ENCODE data around the gene TSSK3. TPM values are rescaled to one million over a fixed set of nuclear protein-coding genes. Genes with fewer than 3 reads are reported as not detected.

Gene TSSK3
- total RNA-seq, 2 experiments from 2014 or later = 0.21 TPM; not detected in 1

DNA sequence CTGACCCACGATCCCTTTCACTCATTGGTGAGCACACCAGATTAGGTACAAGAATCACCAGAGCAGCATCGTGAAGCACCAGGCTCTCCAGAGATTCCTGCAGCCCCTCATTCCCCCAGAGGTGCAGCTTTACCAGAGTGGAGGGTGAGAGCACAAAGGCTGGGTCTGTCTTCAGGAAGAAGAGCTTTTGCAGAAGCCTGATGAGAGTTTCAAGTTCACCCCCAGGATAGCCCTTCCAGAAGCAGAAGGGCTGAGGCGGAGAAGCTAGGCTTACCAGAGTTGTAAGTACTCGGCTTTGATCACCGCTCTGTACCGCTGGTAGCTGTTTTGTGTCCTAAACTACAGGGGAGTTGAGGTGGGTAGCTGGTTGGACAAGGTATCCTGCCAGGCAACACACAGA lies 3.1 kb downstream of the TSSK3 start:
- DNase-seq (no peak), ATAC-seq (no peak)
- Mint-ChIP-seq H3K4me1 (ENCODE audit: low read depth) (peaks cover 8% of the 10 kb centered on the region), H3K4me3 (no peak overlapping the region), H3K27ac (no peak overlapping the region), H3K9me3 (ENCODE audit: insufficient read depth) (no peaks in the 10 kb centered on the region), H3K27me3 (ENCODE audit: low read depth) (no peaks in the 10 kb centered on the region), H3K36me3 (ENCODE audit: low read depth) (peaks cover 25% of the 10 kb centered on the region)
- POLR2A ChIA-PET = interaction anchor here (0.6 kb wide), 2 partner anchors 115 to 148 kb away, joined by 3 to 4 read pairs; no protein-coding TSS in a partner anchor
- CTCF ChIA-PET = no interaction called here

DNA sequence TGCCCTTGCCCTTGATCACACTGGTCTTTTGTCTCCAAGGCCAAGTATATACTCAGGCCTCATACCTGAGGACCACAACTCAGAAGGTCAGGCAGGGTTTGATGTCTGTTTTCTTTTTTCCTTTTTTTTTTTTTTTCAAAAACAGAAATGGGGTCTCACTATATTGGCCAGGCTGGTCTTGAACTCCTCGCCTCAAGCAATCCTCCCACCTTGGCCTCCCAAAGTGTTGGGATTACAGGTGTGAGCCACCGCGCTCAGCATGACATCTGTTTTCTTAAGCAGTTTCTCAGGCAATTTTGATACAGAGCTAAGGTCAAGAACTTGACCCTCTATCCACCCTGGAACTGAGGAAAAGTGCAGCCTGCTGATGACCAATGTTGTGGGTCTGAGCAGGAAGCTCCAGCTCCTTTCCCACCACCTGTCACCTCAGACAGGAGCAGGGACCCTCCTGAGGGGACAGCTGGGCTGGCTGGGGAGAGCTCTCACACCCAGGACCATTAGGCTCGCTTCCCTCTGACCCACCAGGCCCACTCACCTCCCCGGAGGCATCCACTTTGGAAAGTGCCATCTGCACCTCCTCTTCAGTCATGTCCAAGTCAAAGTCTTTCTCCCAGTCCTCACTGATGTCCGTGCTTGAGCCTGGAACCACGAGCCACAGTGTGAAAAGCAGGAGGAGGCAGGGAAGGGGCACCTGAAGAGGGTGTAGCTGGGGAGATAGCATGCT lies 5.7 kb downstream of the TSSK3 start:
- DNase-seq = no peak
- Mint-ChIP-seq H3K4me1 (ENCODE audit: low read depth) (peaks cover 18% of the 10 kb centered on the region), H3K27ac (no peak overlapping the region), H3K27me3 (ENCODE audit: low read depth) (no peaks in the 10 kb centered on the region), H3K36me3 (ENCODE audit: low read depth) (peaks cover 22% of the 10 kb centered on the region), H3K4me3 (no peak overlapping the region), H3K9me3 (ENCODE audit: insufficient read depth) (no peaks in the 10 kb centered on the region)
- CTCF ChIA-PET = interaction anchor here (0.8 to 1.4 kb wide), 2 partner anchors 26 to 32 kb away, joined by 3 read pairs; partner anchors contain the start of gene BSDC1
- no peak for ATAC-seq
- POLR2A ChIA-PET = interaction anchor here (0.6 kb wide), 2 partner anchors 62 to 165 kb away, joined by 4 to 6 read pairs; no protein-coding TSS in a partner anchor

DNA sequence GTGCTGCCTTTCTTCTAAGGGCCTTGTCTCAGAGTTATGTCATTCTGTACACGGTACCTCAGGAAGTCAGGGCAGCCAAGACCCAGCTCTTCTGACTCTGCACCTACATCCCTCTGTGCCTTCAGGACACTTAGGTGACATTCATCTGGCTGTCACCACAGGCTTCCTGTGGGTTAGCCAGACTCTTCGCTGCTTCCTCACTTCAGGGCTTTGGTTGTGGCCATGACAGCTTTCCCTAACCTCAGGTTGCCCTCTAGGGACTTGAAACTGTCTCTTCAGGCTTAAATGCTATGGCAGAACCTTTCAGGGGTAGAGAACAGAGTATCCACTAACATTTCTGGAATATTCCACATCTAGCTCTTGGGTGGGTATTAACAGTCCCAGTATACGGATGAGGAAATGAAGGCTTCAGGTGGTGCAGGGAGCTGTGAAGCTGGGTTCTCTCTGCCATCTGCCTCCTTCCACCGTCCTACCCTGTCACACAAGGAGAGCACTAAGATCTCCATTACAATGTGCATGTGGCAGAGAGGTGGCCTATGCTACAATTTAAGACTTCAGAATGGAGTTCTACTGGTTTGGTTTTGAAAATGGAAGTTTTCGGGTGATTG lies 9.9 kb downstream of the TSSK3 start:
- ChIA-PET CTCF (interaction anchor here (0.6 to 2.9 kb wide), 21 partner anchors 8 to 264 kb away, joined by 3 to 22 read pairs (median 4); partner anchors contain the start of genes KPNA6 and MARCKSL1), POLR2A (interaction anchor here (0.6 to 2.6 kb wide), 8 partner anchors 18 to 486 kb away, joined by 3 to 8 read pairs (median 4); partner anchors contain the start of genes HDAC1, KPNA6, MARCKSL1 and TXLNA)
- Mint-ChIP-seq H3K27ac (peak overlapping the region; percentile 30), H3K36me3 (ENCODE audit: low read depth) (peaks cover 16% of the 10 kb centered on the region), H3K27me3 (ENCODE audit: low read depth) (no peaks in the 10 kb centered on the region), H3K9me3 (ENCODE audit: insufficient read depth) (no peaks in the 10 kb centered on the region), H3K4me1 (ENCODE audit: low read depth) (peaks cover 19% of the 10 kb centered on the region), H3K4me3 (no peak overlapping the region)
- ATAC-seq = peak; percentile 87
- peak; percentile 80 for DNase-seq

DNA sequence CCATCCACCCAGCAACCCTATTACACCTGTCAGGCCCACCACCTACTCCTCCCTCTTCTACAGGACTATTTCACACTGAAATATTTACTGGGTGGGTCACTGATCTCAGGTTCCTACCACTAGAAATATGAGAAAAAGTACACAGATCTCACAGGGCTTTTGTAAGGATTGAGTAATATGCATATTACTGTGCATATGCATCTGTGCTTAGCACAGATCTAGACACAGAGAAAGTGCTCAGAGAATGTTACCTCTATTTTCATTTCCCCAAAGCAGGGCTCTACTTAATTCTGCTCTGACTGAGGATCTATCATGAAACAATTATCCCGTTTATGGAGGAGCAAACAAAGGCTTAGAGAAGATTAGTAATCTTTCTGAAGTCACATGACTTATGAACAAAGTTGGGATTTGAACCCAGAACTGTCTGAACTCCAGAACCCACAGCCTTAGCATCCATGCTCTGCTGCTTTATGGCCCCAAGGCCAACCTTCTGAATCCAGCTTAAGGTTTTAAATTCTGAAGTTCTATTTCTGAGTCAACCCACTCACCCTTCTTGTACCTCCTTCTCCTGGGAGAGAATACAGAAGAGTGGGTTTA lies 11.8 kb downstream of the TSSK3 start:
- Mint-ChIP-seq H3K9me3 (ENCODE audit: insufficient read depth) (no peaks in the 10 kb centered on the region), H3K36me3 (ENCODE audit: low read depth) (peaks cover 21% of the 10 kb centered on the region), H3K27ac (no peak overlapping the region), H3K4me3 (no peak overlapping the region), H3K4me1 (ENCODE audit: low read depth) (peaks cover 19% of the 10 kb centered on the region), H3K27me3 (ENCODE audit: low read depth) (no peaks in the 10 kb centered on the region)
- no peak for ATAC-seq
- POLR2A ChIA-PET = no interaction called here
- CTCF ChIA-PET = interaction anchor here (0.6 to 2.9 kb wide), 3 partner anchors 158 to 1212 kb away, joined by 3 to 22 read pairs (median 4); no protein-coding TSS in a partner anchor
- DNase-seq = no peak

DNA sequence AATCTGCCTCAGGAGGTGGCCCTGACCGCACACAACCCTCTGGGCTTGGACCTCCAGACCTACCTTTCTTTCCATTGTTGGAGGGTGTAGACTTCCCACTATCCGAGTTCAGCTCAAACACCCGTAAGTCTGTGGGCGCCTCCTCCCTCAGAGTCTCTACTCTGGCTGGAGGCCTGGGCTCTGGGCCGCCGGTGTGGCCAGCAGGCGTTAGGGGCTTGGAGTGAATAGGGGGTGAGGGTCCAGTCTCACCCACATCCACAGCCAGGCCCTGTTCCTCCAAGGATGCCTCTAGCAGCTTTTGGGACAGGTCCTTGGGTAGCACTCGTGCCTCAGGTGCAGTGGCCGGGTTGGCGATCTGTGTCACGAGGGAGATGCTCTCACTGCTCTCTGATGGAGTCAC lies 13.9 kb downstream of the TSSK3 start:
- CTCF ChIA-PET = no interaction called here
- DNase-seq (no peak), ATAC-seq (no peak)
- peaks cover 19% of the 10 kb centered on the region for H3K4me1 Mint-ChIP-seq (ENCODE audit: low read depth)
- no peak overlapping the region for H3K27ac Mint-ChIP-seq
- no peaks in the 10 kb centered on the region for H3K9me3 Mint-ChIP-seq (ENCODE audit: insufficient read depth)
- H3K4me3 Mint-ChIP-seq = no peak overlapping the region
- peaks cover 22% of the 10 kb centered on the region for H3K36me3 Mint-ChIP-seq (ENCODE audit: low read depth)
- no peaks in the 10 kb centered on the region for H3K27me3 Mint-ChIP-seq (ENCODE audit: low read depth)
- POLR2A ChIA-PET = no interaction called here

DNA sequence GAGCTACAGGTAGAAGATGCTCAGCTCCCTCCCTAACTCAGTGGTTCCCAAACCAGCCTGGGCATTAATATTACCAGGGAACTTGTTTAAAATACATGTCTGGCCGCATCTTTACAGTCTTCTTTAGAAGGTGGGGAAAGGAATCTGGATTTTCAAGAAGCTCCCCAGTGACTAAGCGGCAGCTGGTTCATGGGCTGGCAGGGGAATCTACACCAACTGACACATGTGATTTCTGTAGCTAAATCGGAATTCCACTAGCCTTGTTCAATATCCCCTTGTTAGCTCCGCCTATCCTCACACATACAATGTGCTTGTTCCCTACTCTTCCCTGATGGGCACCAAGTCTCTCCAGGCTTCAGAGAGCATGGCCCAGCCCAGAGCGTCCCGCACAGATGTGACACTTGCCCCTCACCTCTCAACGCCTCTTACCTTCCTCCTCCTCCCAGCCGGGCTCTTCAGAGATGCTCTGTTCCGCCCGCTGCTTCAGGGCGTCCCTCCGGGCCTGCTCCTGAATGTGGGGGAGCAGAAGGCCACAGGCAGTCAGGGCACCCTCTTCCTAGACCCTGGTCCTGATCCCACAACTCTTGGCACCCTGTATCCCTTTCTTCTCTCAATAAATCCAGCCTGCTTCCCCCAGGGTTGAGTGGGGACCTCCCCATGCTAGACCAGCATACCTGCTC lies 15.3 kb downstream of the TSSK3 start:
- H3K27ac Mint-ChIP-seq = peak overlapping the region; percentile 26
- POLR2A ChIA-PET = no interaction called here

DNA sequence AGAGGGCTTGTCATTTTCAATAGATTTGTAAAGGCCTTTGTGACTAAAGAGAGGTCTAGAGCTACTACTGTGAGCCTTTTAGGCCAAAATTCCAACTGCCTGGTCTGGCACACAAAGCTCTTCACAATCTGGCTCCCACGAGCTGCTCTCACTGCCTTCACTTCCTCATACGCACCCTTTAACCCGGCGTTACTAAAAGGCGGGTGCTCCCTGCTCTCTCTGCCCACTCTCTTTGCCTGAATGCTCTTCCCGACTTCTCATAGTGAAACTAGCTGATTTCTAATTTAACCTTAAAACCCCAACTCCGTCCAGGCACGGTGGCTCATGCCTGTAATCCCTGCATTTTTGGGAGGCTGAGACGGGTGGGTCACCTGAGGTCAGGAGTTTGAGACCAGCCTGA lies 17.7 kb downstream of the TSSK3 start:
- Mint-ChIP-seq H3K9me3 (ENCODE audit: insufficient read depth) (no peaks in the 10 kb centered on the region), H3K4me1 (ENCODE audit: low read depth) (no peaks in the 10 kb centered on the region), H3K27ac (no peak overlapping the region), H3K4me3 (no peak overlapping the region), H3K36me3 (ENCODE audit: low read depth) (peaks cover 25% of the 10 kb centered on the region), H3K27me3 (ENCODE audit: low read depth) (no peaks in the 10 kb centered on the region)
- POLR2A ChIA-PET = no interaction called here
- ATAC-seq (no peak), DNase-seq (no peak)
- CTCF ChIA-PET = interaction anchor here (0.5 to 1.5 kb wide), 2 partner anchors 8 to 168 kb away, joined by 4 read pairs; no protein-coding TSS in a partner anchor

More for the DNA sequence above, 15.3 kb downstream of the TSSK3 start:
- ATAC-seq (no peak), DNase-seq (no peak)
- CTCF ChIA-PET = no interaction called here
- Mint-ChIP-seq H3K4me1 (ENCODE audit: low read depth) (peaks cover 6% of the 10 kb centered on the region), H3K9me3 (ENCODE audit: insufficient read depth) (no peaks in the 10 kb centered on the region), H3K4me3 (no peak overlapping the region), H3K36me3 (ENCODE audit: low read depth) (peaks cover 20% of the 10 kb centered on the region), H3K27me3 (ENCODE audit: low read depth) (no peaks in the 10 kb centered on the region)

DNA sequence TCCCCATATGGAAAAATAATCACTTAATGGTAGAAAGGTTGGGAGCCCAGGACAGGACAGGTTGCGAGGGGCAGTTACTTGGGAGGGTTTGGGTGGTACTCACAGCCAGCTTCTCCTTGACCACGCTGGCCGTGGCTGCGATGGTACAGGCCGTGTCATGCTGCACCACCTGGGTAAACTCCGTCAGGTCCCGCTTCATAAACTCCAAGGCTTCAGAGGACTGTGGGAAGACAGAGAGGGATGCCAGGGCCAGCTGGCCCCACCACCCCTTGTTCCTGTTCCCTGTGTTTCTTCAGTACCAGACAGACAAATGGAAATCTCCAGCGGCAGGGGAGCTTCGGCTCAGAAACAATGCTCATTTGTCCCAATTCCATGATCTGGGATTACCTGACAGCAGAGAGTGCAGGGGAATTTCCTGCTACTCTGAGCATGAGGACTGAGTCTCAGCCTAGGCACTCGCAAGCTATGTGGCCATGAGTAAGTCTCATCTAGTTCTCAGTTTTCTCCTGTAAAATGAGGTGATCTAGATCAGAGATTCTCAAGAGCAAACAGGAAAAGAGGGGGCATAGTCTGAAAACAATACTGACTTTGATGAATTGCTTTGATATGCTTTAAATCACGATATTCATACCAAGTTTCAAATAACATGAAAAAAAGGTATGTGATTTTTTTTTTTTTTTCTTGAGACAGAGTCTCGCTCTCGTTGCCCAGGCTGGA lies 24.5 kb downstream of the TSSK3 start:
- POLR2A ChIA-PET = no interaction called here
- Mint-ChIP-seq H3K4me1 (ENCODE audit: low read depth) (no peaks in the 10 kb centered on the region), H3K27ac (no peak overlapping the region), H3K9me3 (ENCODE audit: insufficient read depth) (no peaks in the 10 kb centered on the region), H3K27me3 (ENCODE audit: low read depth) (no peaks in the 10 kb centered on the region), H3K36me3 (ENCODE audit: low read depth) (peaks cover 16% of the 10 kb centered on the region), H3K4me3 (no peak overlapping the region)
- CTCF ChIA-PET = interaction anchor here (1.7 to 2.6 kb wide), 2 partner anchors 8 to 14 kb away, joined by 6 to 9 read pairs; partner anchors contain the start of gene BSDC1
- ATAC-seq (no peak), DNase-seq (no peak)

DNA sequence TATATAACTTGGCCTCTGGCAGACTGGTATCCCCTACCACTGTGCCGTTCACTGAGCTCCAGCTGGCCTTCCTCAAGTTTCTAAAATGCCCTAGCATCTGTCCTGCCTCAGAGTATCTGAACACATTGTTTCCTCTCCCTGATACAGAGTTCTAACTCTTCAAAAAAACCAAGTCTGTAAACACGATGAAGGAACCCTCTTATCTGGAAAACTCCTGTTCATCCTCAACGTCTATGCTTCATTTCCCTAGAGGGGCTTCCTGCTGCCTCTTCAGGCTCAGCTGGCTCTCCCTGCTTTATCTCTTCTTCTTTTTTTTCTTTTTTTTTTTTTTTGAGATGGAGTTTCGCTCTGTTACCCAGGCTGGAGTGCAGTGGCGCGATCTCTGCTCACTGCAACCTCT lies 26.3 kb downstream of the TSSK3 start:
- H3K27me3 Mint-ChIP-seq (ENCODE audit: low read depth) = no peaks in the 10 kb centered on the region
- ChIA-PET POLR2A (no interaction called here), CTCF (no interaction called here)
- ATAC-seq (no peak), DNase-seq (no peak)
- H3K36me3 Mint-ChIP-seq (ENCODE audit: low read depth) = peaks cover 13% of the 10 kb centered on the region
- H3K4me1 Mint-ChIP-seq (ENCODE audit: low read depth) = peaks cover 14% of the 10 kb centered on the region
- no peak overlapping the region for H3K4me3 Mint-ChIP-seq
- H3K27ac Mint-ChIP-seq = no peak overlapping the region
- H3K9me3 Mint-ChIP-seq (ENCODE audit: insufficient read depth) = no peaks in the 10 kb centered on the region

DNA sequence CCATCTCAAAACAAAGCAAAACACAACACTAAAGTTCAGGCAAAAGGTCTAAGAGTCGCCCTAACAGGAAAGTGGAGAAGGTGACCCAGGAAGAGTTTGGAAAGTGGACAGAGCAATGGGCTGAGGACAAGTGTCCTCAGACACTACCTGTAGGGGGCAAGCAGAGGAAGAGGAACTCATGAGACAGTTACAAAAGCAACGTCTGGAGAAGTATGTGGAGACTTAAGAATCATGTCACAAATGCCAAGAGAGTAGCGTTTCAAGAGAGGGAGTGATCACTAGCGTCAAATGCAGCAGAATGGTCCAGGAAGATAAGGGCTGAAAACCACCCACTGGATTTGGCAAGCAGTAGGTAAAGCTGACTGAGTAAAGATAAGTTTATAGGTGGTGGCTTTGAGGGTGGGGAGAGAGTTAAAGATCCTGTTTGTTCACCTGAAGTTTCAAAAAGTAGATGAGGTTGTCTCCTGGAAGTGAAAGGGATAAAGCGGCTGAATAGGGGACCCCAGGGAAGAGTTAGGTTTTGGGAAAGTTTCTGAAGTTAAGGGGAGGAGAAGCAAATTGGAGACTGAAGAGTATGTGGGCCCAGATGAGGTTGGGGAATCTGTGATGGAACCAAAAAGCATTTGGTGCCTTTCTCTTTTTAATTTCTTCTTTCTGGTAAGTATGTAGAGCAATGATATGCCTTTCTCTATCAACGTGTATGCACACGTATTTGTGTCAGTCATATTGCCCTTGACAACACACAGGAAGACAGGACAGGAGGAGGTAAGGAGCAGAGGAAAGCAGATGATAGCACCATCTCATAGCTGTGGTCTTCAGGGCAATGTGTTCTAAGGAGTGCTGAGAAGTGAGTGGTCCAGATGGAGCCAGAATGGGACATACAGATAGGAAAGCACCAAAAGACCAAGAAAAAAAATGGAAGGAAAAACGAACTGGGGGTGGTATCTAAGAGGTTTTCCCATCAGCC lies 28.8 kb downstream of the TSSK3 start:
- no peak for DNase-seq
- H3K4me3 Mint-ChIP-seq = no peak overlapping the region

More for the DNA sequence above, 28.8 kb downstream of the TSSK3 start:
- peaks cover 5% of the 10 kb centered on the region for H3K36me3 Mint-ChIP-seq (ENCODE audit: low read depth)
- H3K9me3 Mint-ChIP-seq (ENCODE audit: insufficient read depth) = no peaks in the 10 kb centered on the region
- no peak for ATAC-seq
- H3K4me1 Mint-ChIP-seq (ENCODE audit: low read depth) = peaks cover 25% of the 10 kb centered on the region
- CTCF ChIA-PET = interaction anchor here (0.8 to 0.9 kb wide), 2 partner anchors 10 to 175 kb away, joined by 3 to 4 read pairs; no protein-coding TSS in a partner anchor
- POLR2A ChIA-PET = no interaction called here
- H3K27me3 Mint-ChIP-seq (ENCODE audit: low read depth) = no peaks in the 10 kb centered on the region
- H3K27ac Mint-ChIP-seq = no peak overlapping the region
